GM12872 (cell line): ENCODE results near the gene RPE.

Experiments used
- CTCF ChIP-seq: IDR thresholded peaks from 3 replicates; pipeline ENCODE4 v1.5.1; 2011; ENCODE audit warnings: low read depth, mild to moderate bottlenecking, low read length, moderate library complexity; ENCODE audit not compliant: insufficient read depth

The RPE gene

GRCh38 chr2:210003359-210003758 lies 921 bp downstream of the RPE start:
- TF ChIP-seq CTCF = no peak

- no peak for TF ChIP-seq CTCF
Observed at GRCh38 chr2:210004881-210005280, 2.4 kb downstream of the RPE start.

GRCh38 chr2:210007895-210008294 lies 5.5 kb downstream of the RPE start:
- no peak for TF ChIP-seq CTCF

GRCh38 chr2:210009126-210009525 lies 6.7 kb downstream of the RPE start:
- no peak for TF ChIP-seq CTCF

GRCh38 chr2:210009896-210010295 lies 7.5 kb downstream of the RPE start:
- no peak for TF ChIP-seq CTCF

GRCh38 chr2:210020138-210020537 lies 17.7 kb downstream of the RPE start:
- no peak for TF ChIP-seq CTCF

- TF ChIP-seq CTCF = no peak
Observed at GRCh38 chr2:210022824-210023223, 20.4 kb downstream of the RPE start.

- TF ChIP-seq CTCF = no peak
Observed at GRCh38 chr2:210027608-210028007, 25.2 kb downstream of the RPE start.
